ENCODE measurements around the gene DKC1.

The DKC1 gene

DNA sequence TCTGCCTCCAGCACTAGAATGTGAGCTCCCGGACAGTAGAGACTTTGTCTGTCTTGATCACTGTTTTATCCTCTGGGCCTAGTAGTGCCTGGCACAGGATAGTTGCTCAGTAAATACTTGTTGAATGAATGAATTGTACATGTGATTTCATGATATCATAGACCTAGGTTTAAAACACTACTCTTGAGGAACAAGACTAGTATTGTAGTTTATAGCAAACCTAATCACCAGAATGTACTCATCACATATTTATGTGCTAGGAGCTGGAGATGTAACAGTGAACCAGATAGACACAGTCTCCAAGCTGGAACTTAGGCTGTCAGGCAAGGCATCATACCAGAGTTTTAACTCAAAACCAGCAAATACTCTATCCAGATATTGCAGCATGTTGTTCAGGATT is 35.2 kb upstream of the DKC1 start:
- Histone ChIP-seq H4K20me1 (ENCODE audit: control insufficient read depth, insufficient read depth, low read depth, low read length) (no peaks in the 10 kb centered on the region), H3K4me2 (ENCODE audit: low read length) (no peak overlapping the region), H3K4me1 (ENCODE audit: control insufficient read depth, low read length) (no peaks in the 10 kb centered on the region), H3K9me3 (ENCODE audit: control insufficient read depth, insufficient read depth, low read length) (no peaks in the 10 kb centered on the region), H3K27ac (ENCODE audit: low read depth, low read length) (no peak overlapping the region), H3K79me2 (ENCODE audit: control insufficient read depth, low read length) (no peaks in the 10 kb centered on the region), H3K4me3 (ENCODE audit: low read length) (no peak overlapping the region), H3K36me3 (ENCODE audit: control insufficient read depth, low read length) (no peaks in the 10 kb centered on the region), H3K27me3 (ENCODE audit: control insufficient read depth, low read length) (no peaks in the 10 kb centered on the region), H3F3A (ENCODE audit: control insufficient read depth, insufficient read depth) (no peaks in the 10 kb centered on the region), H3K9me2 (replicated peaks; ENCODE audit: control insufficient read depth, low read length) (no peaks in the 10 kb centered on the region)
- TF ChIP-seq EZH2phosphoT487 (IDR thresholded peaks at IDR 0.05; ENCODE audit: borderline replicate concordance, low read length), result no peak
- TF ChIP-seq, protein P1, sequence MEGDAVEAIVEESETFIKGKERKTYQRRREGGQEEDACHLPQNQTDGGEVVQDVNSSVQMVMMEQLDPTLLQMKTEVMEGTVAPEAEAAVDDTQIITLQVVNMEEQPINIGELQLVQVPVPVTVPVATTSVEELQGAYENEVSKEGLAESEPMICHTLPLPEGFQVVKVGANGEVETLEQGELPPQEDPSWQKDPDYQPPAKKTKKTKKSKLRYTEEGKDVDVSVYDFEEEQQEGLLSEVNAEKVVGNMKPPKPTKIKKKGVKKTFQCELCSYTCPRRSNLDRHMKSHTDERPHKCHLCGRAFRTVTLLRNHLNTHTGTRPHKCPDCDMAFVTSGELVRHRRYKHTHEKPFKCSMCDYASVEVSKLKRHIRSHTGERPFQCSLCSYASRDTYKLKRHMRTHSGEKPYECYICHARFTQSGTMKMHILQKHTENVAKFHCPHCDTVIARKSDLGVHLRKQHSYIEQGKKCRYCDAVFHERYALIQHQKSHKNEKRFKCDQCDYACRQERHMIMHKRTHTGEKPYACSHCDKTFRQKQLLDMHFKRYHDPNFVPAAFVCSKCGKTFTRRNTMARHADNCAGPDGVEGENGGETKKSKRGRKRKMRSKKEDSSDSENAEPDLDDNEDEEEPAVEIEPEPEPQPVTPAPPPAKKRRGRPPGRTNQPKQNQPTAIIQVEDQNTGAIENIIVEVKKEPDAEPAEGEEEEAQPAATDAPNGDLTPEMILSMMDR (IDR thresholded peaks at IDR 0.05; ENCODE audit: low read depth, low read length, poor library complexity, severe bottlenecking), result no peak

DNA sequence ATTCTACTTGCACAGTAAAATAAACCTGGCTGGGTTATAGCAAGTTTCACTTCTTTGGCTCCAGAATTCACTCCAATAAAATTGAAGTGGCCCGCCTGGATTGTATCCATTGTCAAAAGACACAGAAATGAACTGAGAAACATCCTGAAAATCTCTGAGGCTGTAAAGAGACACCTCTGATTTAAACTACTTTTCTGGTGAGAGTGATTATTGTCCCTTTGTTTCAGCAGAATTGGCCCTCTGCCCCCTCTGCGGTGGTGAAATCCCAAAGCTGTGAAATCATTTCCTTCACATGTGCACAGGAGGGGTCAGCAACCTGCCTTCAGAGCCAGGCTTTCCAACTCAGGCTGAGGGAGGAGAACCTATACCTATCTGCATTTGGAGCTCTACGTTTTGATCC is 34.8 kb upstream of the DKC1 start:
- H3K4me3 ChIP-seq (ENCODE audit: low read length), result no peak overlapping the region
- H3K36me3 ChIP-seq (ENCODE audit: control insufficient read depth, low read length), result no peaks in the 10 kb centered on the region
- H3K4me2 ChIP-seq (ENCODE audit: low read length), result no peak overlapping the region
- H3K27me3 ChIP-seq (ENCODE audit: control insufficient read depth, low read length), result no peaks in the 10 kb centered on the region
- no peaks in the 10 kb centered on the region for H4K20me1 ChIP-seq (ENCODE audit: control insufficient read depth, insufficient read depth, low read depth, low read length)
- no peaks in the 10 kb centered on the region for H3K9me3 ChIP-seq (ENCODE audit: control insufficient read depth, insufficient read depth, low read length)
- TF ChIP-seq, protein P1 (IDR thresholded peaks at IDR 0.05; ENCODE audit: low read depth, low read length, poor library complexity, severe bottlenecking), result no peak
- TF ChIP-seq EZH2phosphoT487 (IDR thresholded peaks at IDR 0.05; ENCODE audit: borderline replicate concordance, low read length), result no peak
- no peaks in the 10 kb centered on the region for H3F3A ChIP-seq (ENCODE audit: control insufficient read depth, insufficient read depth)
- H3K27ac ChIP-seq (ENCODE audit: low read depth, low read length), result no peak overlapping the region
- H3K4me1 ChIP-seq (ENCODE audit: control insufficient read depth, low read length), result peaks cover 3% of the 10 kb centered on the region
- H3K9me2 ChIP-seq (replicated peaks; ENCODE audit: control insufficient read depth, low read length), result no peaks in the 10 kb centered on the region
- H3K79me2 ChIP-seq (ENCODE audit: control insufficient read depth, low read length), result no peaks in the 10 kb centered on the region

DNA sequence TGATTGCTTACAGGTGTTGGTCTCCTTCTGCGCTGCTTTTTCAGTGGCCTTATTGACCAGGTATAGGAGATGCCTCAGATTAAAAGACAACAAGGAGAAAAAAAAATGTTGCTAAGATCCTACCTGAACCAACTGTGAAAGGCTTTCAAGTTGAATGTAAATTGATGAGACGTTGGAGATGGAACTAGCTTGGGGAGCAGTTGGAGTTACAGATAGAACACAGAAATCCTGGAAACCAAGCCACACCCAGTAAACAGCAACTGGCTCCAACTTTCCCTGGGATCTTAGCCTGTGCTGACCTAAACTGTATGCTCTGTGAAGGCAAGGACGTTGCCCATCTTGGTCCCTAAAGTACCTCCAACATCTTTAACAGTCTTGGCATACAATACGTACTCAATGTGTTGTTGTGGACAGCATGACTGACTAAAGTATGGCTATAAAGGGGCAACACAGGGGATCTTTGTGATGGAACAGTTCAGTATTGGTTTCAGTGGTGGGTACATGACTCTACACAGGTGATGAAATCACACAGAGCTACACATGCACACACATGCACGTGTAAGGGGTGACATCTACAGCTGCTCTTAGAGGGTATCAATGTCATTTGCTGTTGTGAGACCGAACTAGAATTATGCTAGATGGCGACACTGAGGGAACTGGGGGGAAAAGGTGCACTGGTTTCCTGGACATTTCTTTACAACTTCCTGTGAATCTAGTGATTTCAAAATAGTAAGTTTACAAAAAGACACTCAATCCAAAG is 34.1 kb upstream of the DKC1 start:
- no peaks in the 10 kb centered on the region for H3K27me3 ChIP-seq (ENCODE audit: control insufficient read depth, low read length)
- no peaks in the 10 kb centered on the region for H4K20me1 ChIP-seq (ENCODE audit: control insufficient read depth, insufficient read depth, low read depth, low read length)
- peaks cover 9% of the 10 kb centered on the region for H3K4me1 ChIP-seq (ENCODE audit: control insufficient read depth, low read length)
- TF ChIP-seq, protein P1 (IDR thresholded peaks at IDR 0.05; ENCODE audit: low read depth, low read length, poor library complexity, severe bottlenecking), result peak; percentile 27
- TF ChIP-seq EZH2phosphoT487 (IDR thresholded peaks at IDR 0.05; ENCODE audit: borderline replicate concordance, low read length), result no peak
- no peaks in the 10 kb centered on the region for H3K36me3 ChIP-seq (ENCODE audit: control insufficient read depth, low read length)
- H3K4me2 ChIP-seq (ENCODE audit: low read length), result no peak overlapping the region
- no peak overlapping the region for H3K27ac ChIP-seq (ENCODE audit: low read depth, low read length)
- no peaks in the 10 kb centered on the region for H3F3A ChIP-seq (ENCODE audit: control insufficient read depth, insufficient read depth)
- no peaks in the 10 kb centered on the region for H3K79me2 ChIP-seq (ENCODE audit: control insufficient read depth, low read length)
- no peaks in the 10 kb centered on the region for H3K9me3 ChIP-seq (ENCODE audit: control insufficient read depth, insufficient read depth, low read length)
- H3K4me3 ChIP-seq (ENCODE audit: low read length), result no peak overlapping the region
- no peaks in the 10 kb centered on the region for H3K9me2 ChIP-seq (replicated peaks; ENCODE audit: control insufficient read depth, low read length)
